Nephron progenitor cell (in vitro differentiated cells): ENCODE data around the gene RIPK4.

Source experiments
- DNase-seq: peaks from one replicate; pipeline ENCODE4 v3.0.0; 2021
- H3K27ac Mint-ChIP-seq: 2 replicates; pipeline ENCODE4 v1.8.0; 2021; ENCODE audit warnings: mild to moderate bottlenecking, moderate library complexity, mixed read lengths
- H3K27me3 Mint-ChIP-seq: 2 replicates; pipeline ENCODE4 v1.8.0; 2021; ENCODE audit warnings: mild to moderate bottlenecking, low read depth, mixed read lengths; ENCODE audit not compliant: poor library complexity
- H3K36me3 Mint-ChIP-seq: 2 replicates; pipeline ENCODE4 v1.8.0; 2021; ENCODE audit warnings: low read depth, mixed read lengths
- H3K4me1 Mint-ChIP-seq: 2 replicates; pipeline ENCODE4 v1.8.0; 2021; ENCODE audit warnings: mixed read lengths
- H3K4me3 Mint-ChIP-seq: 2 replicates; pipeline ENCODE4 v1.8.0; 2021; ENCODE audit warnings: mild to moderate bottlenecking, moderate library complexity, mixed read lengths
- H3K9me3 Mint-ChIP-seq: 2 replicates; pipeline ENCODE4 v1.8.0; 2021; ENCODE audit warnings: mild to moderate bottlenecking, moderate library complexity, mixed read lengths
- TF ChIP-seq, protein P1 (sequence below): fragments of 200-600 bp; sonication (generic); IDR thresholded peaks from 2 replicates; pipeline ENCODE4 v1.5.0; 2021; ENCODE audit warnings: antibody characterized with exemption

RIPK4 gene

GRCh38 chr21:41781050-41781410 is 14.2 kb upstream of the RIPK4 start:
- no peaks in the 10 kb centered on the region for H3K36me3 Mint-ChIP-seq
- TF ChIP-seq, protein P1, sequence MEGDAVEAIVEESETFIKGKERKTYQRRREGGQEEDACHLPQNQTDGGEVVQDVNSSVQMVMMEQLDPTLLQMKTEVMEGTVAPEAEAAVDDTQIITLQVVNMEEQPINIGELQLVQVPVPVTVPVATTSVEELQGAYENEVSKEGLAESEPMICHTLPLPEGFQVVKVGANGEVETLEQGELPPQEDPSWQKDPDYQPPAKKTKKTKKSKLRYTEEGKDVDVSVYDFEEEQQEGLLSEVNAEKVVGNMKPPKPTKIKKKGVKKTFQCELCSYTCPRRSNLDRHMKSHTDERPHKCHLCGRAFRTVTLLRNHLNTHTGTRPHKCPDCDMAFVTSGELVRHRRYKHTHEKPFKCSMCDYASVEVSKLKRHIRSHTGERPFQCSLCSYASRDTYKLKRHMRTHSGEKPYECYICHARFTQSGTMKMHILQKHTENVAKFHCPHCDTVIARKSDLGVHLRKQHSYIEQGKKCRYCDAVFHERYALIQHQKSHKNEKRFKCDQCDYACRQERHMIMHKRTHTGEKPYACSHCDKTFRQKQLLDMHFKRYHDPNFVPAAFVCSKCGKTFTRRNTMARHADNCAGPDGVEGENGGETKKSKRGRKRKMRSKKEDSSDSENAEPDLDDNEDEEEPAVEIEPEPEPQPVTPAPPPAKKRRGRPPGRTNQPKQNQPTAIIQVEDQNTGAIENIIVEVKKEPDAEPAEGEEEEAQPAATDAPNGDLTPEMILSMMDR: no peak
- peaks cover 12% of the 10 kb centered on the region for H3K27me3 Mint-ChIP-seq
- peaks cover 4% of the 10 kb centered on the region for H3K9me3 Mint-ChIP-seq
- DNase-seq: no peak
- H3K27ac Mint-ChIP-seq: no peak overlapping the region
- H3K4me3 Mint-ChIP-seq: no peak overlapping the region
- peaks cover 63% of the 10 kb centered on the region for H3K4me1 Mint-ChIP-seq

GRCh38 chr21:41780337-41781049 is 13.6 kb upstream of the RIPK4 start:
- Mint-ChIP-seq H3K27ac (no peak overlapping the region), H3K4me3 (no peak overlapping the region), H3K4me1 (peaks cover 61% of the 10 kb centered on the region), H3K27me3 (peaks cover 17% of the 10 kb centered on the region), H3K36me3 (no peaks in the 10 kb centered on the region), H3K9me3 (peaks cover 4% of the 10 kb centered on the region)
- TF ChIP-seq, protein P1: no peak
- no peak for DNase-seq

DNA sequence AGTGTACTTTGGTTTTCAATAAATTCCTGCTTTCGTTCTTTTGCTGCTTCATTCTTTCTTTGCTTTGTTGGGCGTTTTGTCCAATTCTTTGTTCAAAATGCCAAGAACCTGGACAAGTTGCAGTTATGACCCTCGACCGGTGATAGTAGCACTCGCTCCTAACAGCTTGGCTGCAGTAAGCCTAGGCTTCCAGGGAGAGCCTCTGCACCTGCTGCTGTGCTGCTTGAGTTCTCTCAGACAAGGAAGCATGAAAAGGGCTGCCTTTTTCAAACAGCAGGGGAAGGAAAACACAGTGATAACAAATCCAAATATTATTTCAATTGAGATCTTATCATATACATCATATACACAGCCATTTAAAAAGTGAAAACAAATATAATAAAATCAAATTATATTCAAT is 12.8 kb upstream of the RIPK4 start:
- H3K4me3 Mint-ChIP-seq: peak overlapping the region; percentile 48
- H3K4me1 Mint-ChIP-seq: peaks cover 63% of the 10 kb centered on the region
- H3K27ac Mint-ChIP-seq: no peak overlapping the region
- no peaks in the 10 kb centered on the region for H3K36me3 Mint-ChIP-seq
- peaks cover 19% of the 10 kb centered on the region for H3K27me3 Mint-ChIP-seq
- TF ChIP-seq, protein P1: no peak
- H3K9me3 Mint-ChIP-seq: peaks cover 4% of the 10 kb centered on the region
- DNase-seq: no peak

GRCh38 chr21:41778930-41779600 is 12.2 kb upstream of the RIPK4 start:
- H3K9me3 Mint-ChIP-seq: peaks cover 1% of the 10 kb centered on the region
- no peak overlapping the region for H3K27ac Mint-ChIP-seq
- peak overlapping the region; percentile 64 for H3K4me3 Mint-ChIP-seq
- H3K4me1 Mint-ChIP-seq: peaks cover 64% of the 10 kb centered on the region
- H3K36me3 Mint-ChIP-seq: no peaks in the 10 kb centered on the region
- TF ChIP-seq, protein P1: no peak
- no peak for DNase-seq
- peaks cover 19% of the 10 kb centered on the region for H3K27me3 Mint-ChIP-seq

GRCh38 chr21:41777951-41778815 is 11.3 kb upstream of the RIPK4 start:
- H3K4me1 Mint-ChIP-seq: peaks cover 59% of the 10 kb centered on the region
- no peak overlapping the region for H3K27ac Mint-ChIP-seq
- H3K4me3 Mint-ChIP-seq: peak overlapping the region; percentile 64
- H3K27me3 Mint-ChIP-seq: peaks cover 22% of the 10 kb centered on the region
- TF ChIP-seq, protein P1: peak; percentile 85
- no peaks in the 10 kb centered on the region for H3K36me3 Mint-ChIP-seq
- DNase-seq: peak; percentile 90
- no peaks in the 10 kb centered on the region for H3K9me3 Mint-ChIP-seq
